Thoracic aorta (tissue), 2 donors: ENCODE results near the gene FAM120A. TPM values are rescaled to one million over a fixed set of nuclear protein-coding genes. Genes with fewer than 3 reads are reported as not detected.
A peak's percentile ranks its signal among the peaks of the same experiment; 100 is the strongest.

Experiments used
- ATAC-seq: fragments of 150-250 bp; one replicate; pipeline ENCODE4 v1.8.0; 2017; ENCODE audit warnings: low read depth; ENCODE audit not compliant: insufficient number of reproducible peaks, low FRiP score
- DNase-seq: peaks from one replicate; pipeline ENCODE4 v3.0.0-alpha.2; 2020; ENCODE audit warnings: low spot score
- H3K27ac ChIP-seq, 2 donors: fragments of 200-600 bp; sonication (generic); 1 replicate in 1 of 2; 2 replicates in 1 of 2; pipeline ENCODE4 v1.5.1; 2016; ENCODE audit warnings: mild to moderate bottlenecking in 2 of 2, moderate library complexity in 2 of 2
- H3K27me3 ChIP-seq: fragments of 200-600 bp; sonication (generic); replicated peaks from 2 replicates; pipeline ENCODE4 v1.6.0; 2016; ENCODE audit warnings: mild to moderate bottlenecking; ENCODE audit not compliant: insufficient read depth
- H3K36me3 ChIP-seq: fragments of 200-600 bp; sonication (generic); one replicate; pipeline ENCODE4 v1.5.1; 2016
- H3K4me1 ChIP-seq, 2 donors: fragments of 200-600 bp; sonication (generic); 1 replicate in 1 of 2; 2 replicates in 1 of 2; pipeline versions ENCODE4 v1.5.1 to v1.6.0; 2016; ENCODE audit warnings: low read depth in 2 of 2, mild to moderate bottlenecking in 1 of 2; ENCODE audit not compliant: control insufficient read depth in 1 of 2
- H3K4me3 ChIP-seq: fragments of 200-600 bp; sonication (generic); 2 replicates; pipeline ENCODE4 v1.5.1; 2016; ENCODE audit warnings: mild to moderate bottlenecking
- H3K9me3 ChIP-seq: fragments of 200-600 bp; sonication (generic); 2 replicates; pipeline ENCODE4 v1.5.1; 2016
- CTCF ChIP-seq: fragments of 200-600 bp; sonication (generic); IDR thresholded peaks from one replicate; pipeline ENCODE4 v1.5.1; 2019; ENCODE audit warnings: antibody characterized with exemption
- total RNA-seq, 2 donors: library from RNA; depleted of rRNA; stranded (reverse); fragments of >200 nt; gene quantifications; one replicate each; pipeline versions ENCODE4 v1.1.0 to v1.2.3, GENCODE V29; 2016

Gene FAM120A
- total RNA-seq, 2 donors from 2014 or later: 65.3 to 87.8 TPM

GRCh38 chr9:93447655-93448054 is 3.8 kb upstream of the FAM120A start:
- TF ChIP-seq CTCF: no peak
- Histone ChIP-seq H3K4me3 (no peak overlapping the region), H3K4me1 (peaks cover 14 to 16% of the 10 kb centered on the region in 2 donors), H3K36me3 (peaks cover 22% of the 10 kb centered on the region), H3K27me3 (no peaks in the 10 kb centered on the region), H3K27ac (no peak overlapping the region), H3K9me3 (no peaks in the 10 kb centered on the region)
- DNase-seq (no peak), ATAC-seq (no peak)

DNA sequence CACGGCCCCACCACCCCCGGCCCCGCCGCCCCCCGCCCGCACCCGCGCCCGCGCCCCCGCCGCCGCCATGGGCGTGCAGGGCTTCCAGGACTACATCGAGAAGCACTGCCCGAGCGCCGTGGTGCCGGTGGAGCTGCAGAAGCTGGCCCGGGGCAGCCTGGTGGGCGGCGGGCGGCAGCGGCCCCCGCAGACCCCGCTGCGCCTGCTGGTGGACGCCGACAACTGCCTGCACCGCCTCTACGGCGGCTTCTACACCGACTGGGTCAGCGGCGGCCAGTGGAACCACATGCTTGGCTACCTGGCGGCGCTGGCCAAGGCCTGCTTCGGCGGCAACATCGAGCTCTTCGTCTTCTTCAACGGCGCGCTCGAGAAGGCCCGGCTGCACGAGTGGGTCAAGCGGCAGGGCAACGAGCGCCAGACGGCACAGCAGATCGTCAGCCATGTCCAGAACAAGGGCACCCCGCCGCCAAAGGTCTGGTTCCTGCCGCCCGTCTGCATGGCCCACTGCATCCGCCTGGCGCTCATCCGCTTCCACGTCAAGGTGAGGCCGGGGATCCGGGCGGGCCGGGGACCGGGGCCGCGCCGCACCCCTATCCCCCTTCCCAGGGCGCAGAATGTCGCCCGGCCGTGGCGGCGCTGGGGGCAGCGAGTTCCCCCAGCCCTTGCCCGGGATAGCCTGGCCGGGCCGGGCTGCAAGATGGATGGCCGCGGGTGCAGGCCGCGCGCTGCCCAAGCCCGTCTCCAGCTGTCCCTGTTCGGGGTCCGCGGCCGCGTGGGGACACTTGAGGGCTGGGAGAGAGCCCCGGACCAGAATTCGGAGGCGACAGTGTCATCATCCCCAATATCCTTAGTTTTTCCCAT is 594 bp downstream of the FAM120A start:
- H3K9me3 ChIP-seq: no peaks in the 10 kb centered on the region
- no peaks in the 10 kb centered on the region for H3K27me3 ChIP-seq
- peaks cover 13% of the 10 kb centered on the region for H3K36me3 ChIP-seq
- DNase-seq: peak; percentile 6
- peak overlapping the region; percentile 79 to 92 for H3K27ac ChIP-seq
- ATAC-seq: no peak
- H3K4me1 ChIP-seq: peaks cover 34 to 48% of the 10 kb centered on the region in 2 donors
- H3K4me3 ChIP-seq: peak overlapping the region; percentile 95
- TF ChIP-seq CTCF: peak; percentile 36

GRCh38 chr9:93452710-93453046 is 1.2 kb downstream of the FAM120A start:
- H3K4me1 ChIP-seq: peaks cover 34 to 48% of the 10 kb centered on the region in 2 donors
- ATAC-seq (no peak), DNase-seq (no peak)
- H3K9me3 ChIP-seq: no peaks in the 10 kb centered on the region
- no peak for TF ChIP-seq CTCF
- H3K27me3 ChIP-seq: no peaks in the 10 kb centered on the region
- peak overlapping the region; percentile 79 to 92 for H3K27ac ChIP-seq
- peaks cover 7% of the 10 kb centered on the region for H3K36me3 ChIP-seq
- H3K4me3 ChIP-seq: peak overlapping the region; percentile 95

DNA sequence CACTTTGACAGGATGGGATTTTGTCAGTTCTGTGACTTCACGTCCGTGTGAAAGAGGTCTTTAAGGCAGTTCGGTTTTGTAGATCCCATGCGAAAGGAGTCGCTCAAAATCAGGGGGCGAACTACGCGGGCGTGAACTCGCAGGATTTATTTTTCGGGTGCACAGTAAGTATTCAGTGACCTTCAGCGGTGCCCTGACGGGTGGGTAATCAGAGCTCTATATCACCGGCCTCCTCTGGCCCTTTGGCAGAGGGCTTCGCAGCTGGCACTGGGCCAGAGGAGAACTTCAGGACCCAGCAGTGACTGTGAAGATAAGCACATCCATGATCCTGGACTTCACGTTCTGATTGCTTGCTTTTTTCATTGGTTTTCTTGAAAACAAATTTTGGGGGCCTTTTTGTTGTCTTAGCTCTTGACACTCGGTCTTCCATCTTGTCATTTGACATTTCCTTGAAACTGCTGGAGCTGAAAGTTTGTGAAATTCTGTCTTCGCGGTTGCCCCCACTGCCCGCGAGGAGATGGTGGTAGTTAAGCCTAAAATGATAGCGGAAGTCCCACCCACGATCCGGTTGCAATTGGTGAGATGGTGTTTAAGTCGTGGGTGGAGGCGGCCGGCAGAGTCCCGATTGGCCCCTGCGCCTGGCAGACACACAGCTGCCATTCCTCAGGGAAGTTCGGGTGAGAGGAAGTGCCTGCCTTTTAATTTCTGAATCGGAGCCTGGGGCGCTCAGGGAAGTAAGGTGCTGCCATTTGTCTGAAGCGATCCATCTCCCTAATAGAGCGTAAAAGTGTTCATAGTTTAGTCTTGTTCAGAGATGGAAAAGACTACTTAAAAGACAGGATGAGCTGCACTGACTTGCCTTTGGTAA is 1.8 kb downstream of the FAM120A start, which contains the start of gene FAM120AOS:
Gene FAM120AOS (minus strand): TSS at position 535 of the 868 bp plus-strand sequence. CDS start 872 bp downstream, outside the sequence.
- Histone ChIP-seq H3K36me3 (peaks cover 2% of the 10 kb centered on the region), H3K27me3 (no peaks in the 10 kb centered on the region), H3K9me3 (no peaks in the 10 kb centered on the region), H3K4me1 (peaks cover 34 to 52% of the 10 kb centered on the region in 2 donors), H3K4me3 (peak within 1 kb of the TSS; percentile 95), H3K27ac (peak within 1 kb of the TSS; percentile 79 to 92)
- no peak for TF ChIP-seq CTCF
- DNase-seq (peak; percentile 86), ATAC-seq (peak; percentile 57)

GRCh38 chr9:93456022-93456421 is 4.5 kb downstream of the FAM120A start:
- no peaks in the 10 kb centered on the region for H3K36me3 ChIP-seq
- H3K9me3 ChIP-seq: no peaks in the 10 kb centered on the region
- H3K27me3 ChIP-seq: no peaks in the 10 kb centered on the region
- no peak for TF ChIP-seq CTCF
- DNase-seq: no peak
- no peak overlapping the region for H3K27ac ChIP-seq
- peaks cover 22 to 51% of the 10 kb centered on the region in 2 donors for H3K4me1 ChIP-seq
- ATAC-seq: no peak
- no peak overlapping the region for H3K4me3 ChIP-seq
